GM12801 (cell line): ENCODE results near the gene TGM6.

Experiments used
- CTCF ChIP-seq: IDR thresholded peaks from one replicate; pipeline ENCODE4 v1.5.1; 2011; ENCODE audit warnings: control low read depth; ENCODE audit not compliant: insufficient read length; ENCODE audit errors: extremely low read depth

TGM6 gene

GRCh38 chr20:2398449-2398848, 17.7 kb downstream of the TGM6 start:
- no peak for TF ChIP-seq CTCF

- TF ChIP-seq CTCF = no peak
Observed at GRCh38 chr20:2399390-2399789, 18.7 kb downstream of the TGM6 start.

GRCh38 chr20:2400290-2400689, 19.6 kb downstream of the TGM6 start:
- TF ChIP-seq CTCF = no peak

- TF ChIP-seq CTCF = no peak
Observed at GRCh38 chr20:2401527-2401926, 20.8 kb downstream of the TGM6 start.

- no peak for TF ChIP-seq CTCF
Observed at GRCh38 chr20:2402271-2402980, 21.7 kb downstream of the TGM6 start.

- no peak for TF ChIP-seq CTCF
Observed at GRCh38 chr20:2403291-2404052, 22.8 kb downstream of the TGM6 start.

GRCh38 chr20:2405693-2406065, 25.0 kb downstream of the TGM6 start:
- no peak for TF ChIP-seq CTCF
